GM12892 (cell line): Measurements from ENCODE around the gene PTX4.

Experiments used
- POLR2A ChIP-seq: IDR thresholded peaks from 2 replicates; pipeline ENCODE4 v1.6.1; 2011; ENCODE audit warnings: low read depth, low read length, control low read depth
- POLR2AphosphoS5 ChIP-seq: IDR thresholded peaks from 2 replicates; pipeline ENCODE4 v1.6.1; 2011; ENCODE audit warnings: low read depth, low read length, control low read depth
- TAF1 ChIP-seq: IDR thresholded peaks from 2 replicates; pipeline ENCODE4 v1.6.1; 2011; ENCODE audit warnings: low read depth, mild to moderate bottlenecking, control low read depth, low read length, borderline replicate concordance

DNA sequence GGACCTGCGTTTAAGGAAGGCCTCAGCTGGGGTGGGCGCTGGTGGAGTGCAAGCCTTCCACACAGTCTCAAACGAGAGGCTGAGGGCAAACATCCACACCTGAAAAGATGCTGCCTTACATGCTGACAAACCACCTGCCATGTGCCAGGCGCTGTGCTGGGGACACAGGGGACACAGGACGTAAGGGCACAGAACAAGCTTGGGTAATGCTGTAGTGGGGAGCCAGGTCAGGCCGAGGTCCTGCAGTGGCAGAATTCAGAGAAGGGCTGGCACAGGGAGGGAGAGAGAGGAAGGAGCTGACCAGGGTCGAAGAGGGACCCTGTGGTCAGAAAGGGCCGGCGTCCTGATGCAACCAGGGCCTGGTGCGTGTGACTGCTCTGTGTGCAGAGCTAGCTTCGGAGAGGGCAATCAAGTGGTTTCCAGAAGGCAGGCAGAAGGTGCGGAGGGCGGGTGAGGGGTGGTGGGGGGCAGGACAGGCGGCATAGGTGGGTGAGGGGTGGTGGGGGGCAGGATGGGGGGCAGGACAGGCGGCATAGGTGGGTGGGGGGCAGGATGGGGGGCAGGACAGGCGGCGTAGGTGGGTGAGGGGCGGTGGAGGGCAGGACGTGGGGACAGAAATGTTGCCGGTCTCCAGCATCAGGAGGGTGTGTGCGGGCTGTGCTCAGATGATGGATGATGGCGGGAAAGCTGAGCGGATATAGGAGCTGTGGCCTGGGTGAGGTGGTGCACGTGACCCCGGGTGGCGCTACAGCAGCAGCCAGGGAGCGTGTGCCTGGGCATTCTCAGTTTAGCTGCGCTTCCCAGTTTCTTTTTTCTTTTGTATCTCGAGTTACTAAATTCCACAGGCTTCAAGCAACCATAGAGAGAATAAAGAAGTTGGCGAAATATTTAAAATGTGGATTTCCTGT is 23.2 kb upstream of the PTX4 start:
- TF ChIP-seq POLR2AphosphoS5 (peak; percentile 58; the same call in 1 of the 2 replicates), POLR2A (no peak), TAF1 (no peak)
